Lower lobe of right lung (tissue), 2 donors: ENCODE data around the gene MOCS3. TPM values are rescaled to one million over a fixed set of nuclear protein-coding genes. Genes with fewer than 3 reads are reported as not detected.

Source experiments
- ATAC-seq, 2 donors: fragments of 200-7000 bp; cut with Tn5 transposase; one replicate each; pipeline ENCODE4 v1.9.1; 2020 to 2022; ENCODE audit warnings: mild to moderate bottlenecking in 2 of 2, moderate library complexity in 2 of 2
- DNase-seq: peaks from one replicate; pipeline ENCODE4 v3.0.0-alpha.2; 2020
- H3K27ac ChIP-seq: fragments of 200-600 bp; one replicate; pipeline ENCODE4 v1.8.0; 2022
- H3K27me3 ChIP-seq: fragments of 200-600 bp; one replicate; pipeline ENCODE4 v1.8.0; 2022; ENCODE audit warnings: low read depth
- H3K36me3 ChIP-seq: fragments of 200-600 bp; one replicate; pipeline ENCODE4 v1.8.0; 2022; ENCODE audit warnings: mild to moderate bottlenecking
- H3K4me1 ChIP-seq: fragments of 200-600 bp; one replicate; pipeline ENCODE4 v1.8.0; 2022
- H3K4me3 ChIP-seq: fragments of 200-600 bp; one replicate; pipeline ENCODE4 v1.8.0; 2022; ENCODE audit warnings: mild to moderate bottlenecking
- H3K9me3 ChIP-seq: fragments of 200-600 bp; one replicate; pipeline ENCODE4 v1.8.0; 2022
- intact Hi-C: fragments of 100-400 bp; cut with DNase I; formaldehyde crosslinking; loops from one replicate; pipeline ENCODE4 v1.11.0; 2022
- total RNA-seq: library from RNA; stranded (reverse); fragmentation: NEBNext Ultra II Directional; extraction: Animal tissue kit (Norgen Biotek cat#: 25700); gene quantifications from one replicate; pipeline ENCODE4 v1.2.1, GENCODE V29; 2021
- TF ChIP-seq, protein P1 (sequence below): fragments of 200-600 bp; IDR thresholded peaks from one replicate; pipeline ENCODE4 v1.8.0; 2022; ENCODE audit warnings: antibody characterized with exemption, mild to moderate bottlenecking
- donor health status: DM: no; HTN: yes; CAD: no; lungs with severe emphysema.

The MOCS3 gene
- total RNA-seq, 1 donor from 2014 or later: 4.7 TPM

DNA sequence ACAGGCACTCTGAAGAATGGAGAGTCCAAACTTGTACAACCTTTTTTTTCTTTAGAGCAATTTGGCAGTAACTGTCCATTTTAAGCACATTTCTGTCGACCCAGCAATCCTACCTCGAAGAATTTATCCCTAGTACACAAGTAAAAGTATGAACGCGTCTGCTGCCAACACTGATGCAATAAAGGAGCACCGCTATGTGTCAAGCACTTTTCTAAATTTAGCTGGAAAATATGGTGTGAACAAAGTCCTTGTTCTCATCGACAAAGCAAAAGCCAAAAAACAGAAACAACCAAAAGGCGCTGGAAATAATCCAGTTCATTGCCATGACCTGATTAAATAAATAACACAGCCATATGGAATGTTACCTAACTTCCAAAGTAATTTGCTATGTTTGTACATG lies 1.3 kb upstream of the MOCS3 start:
- Histone ChIP-seq H3K27me3 (no peaks in the 10 kb centered on the region), H3K27ac (peak overlapping the region; percentile 90), H3K4me3 (peak overlapping the region; percentile 93), H3K4me1 (peaks cover 57% of the 10 kb centered on the region), H3K9me3 (no peaks in the 10 kb centered on the region), H3K36me3 (peaks cover 39% of the 10 kb centered on the region)
- ATAC-seq (no peak), DNase-seq (no peak)
- intact Hi-C loops: no loop called here
- TF ChIP-seq, protein P1, sequence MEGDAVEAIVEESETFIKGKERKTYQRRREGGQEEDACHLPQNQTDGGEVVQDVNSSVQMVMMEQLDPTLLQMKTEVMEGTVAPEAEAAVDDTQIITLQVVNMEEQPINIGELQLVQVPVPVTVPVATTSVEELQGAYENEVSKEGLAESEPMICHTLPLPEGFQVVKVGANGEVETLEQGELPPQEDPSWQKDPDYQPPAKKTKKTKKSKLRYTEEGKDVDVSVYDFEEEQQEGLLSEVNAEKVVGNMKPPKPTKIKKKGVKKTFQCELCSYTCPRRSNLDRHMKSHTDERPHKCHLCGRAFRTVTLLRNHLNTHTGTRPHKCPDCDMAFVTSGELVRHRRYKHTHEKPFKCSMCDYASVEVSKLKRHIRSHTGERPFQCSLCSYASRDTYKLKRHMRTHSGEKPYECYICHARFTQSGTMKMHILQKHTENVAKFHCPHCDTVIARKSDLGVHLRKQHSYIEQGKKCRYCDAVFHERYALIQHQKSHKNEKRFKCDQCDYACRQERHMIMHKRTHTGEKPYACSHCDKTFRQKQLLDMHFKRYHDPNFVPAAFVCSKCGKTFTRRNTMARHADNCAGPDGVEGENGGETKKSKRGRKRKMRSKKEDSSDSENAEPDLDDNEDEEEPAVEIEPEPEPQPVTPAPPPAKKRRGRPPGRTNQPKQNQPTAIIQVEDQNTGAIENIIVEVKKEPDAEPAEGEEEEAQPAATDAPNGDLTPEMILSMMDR: no peak

DNA sequence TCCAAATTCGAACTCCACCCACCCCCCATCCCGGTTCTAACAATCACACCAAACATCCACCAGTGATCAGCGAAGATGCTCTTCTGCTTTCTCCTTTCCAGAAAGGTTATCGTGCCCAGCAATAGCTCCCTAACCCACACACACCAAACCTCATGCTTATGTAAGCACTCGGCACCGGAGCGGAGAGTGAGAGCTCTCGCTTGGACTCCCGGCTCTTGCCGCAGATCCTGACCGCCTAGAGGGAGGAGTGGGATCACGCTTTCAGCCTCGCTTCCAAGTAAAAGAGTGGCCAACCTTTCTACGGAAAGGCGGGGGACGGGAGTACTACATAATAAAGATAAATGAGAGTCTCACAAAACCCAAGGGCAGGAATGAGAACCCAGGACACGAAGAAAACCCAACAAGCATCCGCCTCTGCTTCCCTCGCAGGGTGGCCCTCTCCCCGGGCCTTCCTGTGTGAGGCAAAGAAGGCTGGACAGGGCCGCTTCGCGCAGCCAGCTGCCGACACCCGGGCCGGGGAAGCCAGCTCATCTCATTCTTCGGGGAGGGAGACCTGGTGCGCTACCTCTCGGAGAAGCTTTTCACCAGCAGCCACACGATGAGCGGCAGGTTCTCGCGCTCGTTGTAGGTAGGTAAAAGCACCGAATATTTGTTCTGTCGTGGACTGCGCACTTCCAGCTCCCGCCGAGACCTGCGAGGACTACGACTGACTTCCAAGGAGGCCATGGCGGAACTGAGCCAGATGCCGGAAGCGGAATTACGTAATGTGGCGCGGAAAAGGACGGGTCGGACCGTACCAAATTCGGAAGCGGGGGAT lies 612 bp upstream of the MOCS3 start, which contains the start of gene DPM1:
Gene DPM1 (minus strand): TSS at position 735 of the 817 bp plus-strand sequence. CDS start 9 bp downstream, at position 726.
- Histone ChIP-seq H3K4me1 (peaks cover 57% of the 10 kb centered on the region), H3K4me3 (peak within 1 kb of the TSS; percentile 93), H3K36me3 (peaks cover 32% of the 10 kb centered on the region), H3K9me3 (no peaks in the 10 kb centered on the region), H3K27ac (peak within 1 kb of the TSS; percentile 90), H3K27me3 (no peaks in the 10 kb centered on the region)
- DNase-seq (peak; percentile 89), ATAC-seq (peak; percentile 94 to 96)
- intact Hi-C loops: no loop called here
- TF ChIP-seq, protein P1: no peak

DNA sequence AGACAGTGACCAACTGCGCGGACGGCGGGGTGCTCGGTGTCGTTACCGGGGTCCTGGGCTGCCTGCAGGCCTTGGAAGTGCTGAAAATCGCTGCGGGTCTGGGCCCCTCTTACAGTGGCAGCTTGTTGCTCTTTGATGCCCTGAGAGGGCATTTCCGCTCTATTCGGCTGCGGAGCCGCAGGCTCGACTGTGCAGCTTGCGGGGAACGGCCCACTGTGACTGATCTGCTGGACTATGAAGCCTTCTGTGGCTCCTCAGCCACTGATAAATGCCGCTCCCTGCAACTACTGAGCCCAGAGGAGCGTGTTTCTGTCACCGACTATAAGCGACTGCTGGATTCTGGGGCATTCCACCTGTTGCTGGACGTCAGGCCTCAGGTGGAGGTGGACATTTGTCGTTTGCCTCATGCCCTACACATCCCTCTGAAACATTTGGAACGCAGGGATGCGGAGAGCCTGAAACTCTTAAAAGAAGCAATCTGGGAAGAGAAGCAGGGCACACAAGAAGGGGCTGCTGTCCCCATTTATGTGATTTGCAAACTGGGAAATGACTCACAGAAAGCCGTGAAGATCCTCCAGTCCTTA lies 1.0 kb downstream of the MOCS3 start:
- TF ChIP-seq, protein P1: no peak
- intact Hi-C loops: no loop called here
- Histone ChIP-seq H3K4me3 (peak overlapping the region; percentile 93), H3K4me1 (peaks cover 55% of the 10 kb centered on the region), H3K27ac (peak overlapping the region; percentile 90), H3K9me3 (no peaks in the 10 kb centered on the region), H3K36me3 (peaks cover 15% of the 10 kb centered on the region), H3K27me3 (no peaks in the 10 kb centered on the region)
- ATAC-seq (no peak), DNase-seq (peak; percentile 45)

DNA sequence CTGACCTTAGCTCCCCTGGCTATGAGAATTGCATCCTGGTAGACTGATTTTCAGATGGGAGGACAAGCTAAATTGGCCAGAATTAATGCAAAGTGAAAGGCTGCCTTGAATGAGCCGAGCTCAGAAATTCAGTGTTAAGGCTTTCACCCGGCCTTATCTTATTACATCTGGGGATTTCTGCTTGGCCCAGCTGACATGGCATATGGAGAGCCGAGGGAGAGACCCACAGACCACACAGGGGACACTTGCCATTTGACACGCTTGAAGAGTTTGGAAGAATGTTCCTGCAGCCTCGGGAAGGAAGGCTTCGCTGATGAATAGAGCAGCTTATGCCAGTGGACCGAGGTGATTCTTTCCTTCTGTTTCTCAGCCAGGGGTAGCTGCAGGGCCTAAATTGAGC lies 9.0 kb downstream of the MOCS3 start:
- intact Hi-C loops: no loop called here
- no peaks in the 10 kb centered on the region for H3K4me1 ChIP-seq
- no peaks in the 10 kb centered on the region for H3K36me3 ChIP-seq
- ATAC-seq (no peak), DNase-seq (no peak)
- TF ChIP-seq, protein P1: no peak
- H3K9me3 ChIP-seq: no peaks in the 10 kb centered on the region
- no peaks in the 10 kb centered on the region for H3K27me3 ChIP-seq
- no peak overlapping the region for H3K4me3 ChIP-seq
- H3K27ac ChIP-seq: no peak overlapping the region

DNA sequence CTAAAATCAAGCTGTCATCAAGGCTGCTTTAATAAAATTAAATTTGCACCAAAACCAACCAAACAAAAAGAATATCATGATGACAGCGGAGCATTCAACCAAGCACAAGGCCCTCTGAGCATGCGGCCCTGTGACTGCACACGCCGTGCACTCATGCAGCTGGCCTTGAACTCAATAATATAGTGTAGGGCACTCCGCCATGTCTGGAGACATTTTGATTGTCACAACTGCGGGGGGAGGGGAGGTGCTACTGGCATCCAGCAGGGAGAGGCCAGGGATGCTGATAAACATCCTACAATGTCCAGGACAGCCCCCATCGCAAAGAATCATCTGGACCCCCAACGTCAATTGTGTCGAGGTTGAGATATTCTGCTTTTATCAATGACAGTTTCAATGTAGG lies 9.7 kb downstream of the MOCS3 start:
- Histone ChIP-seq H3K36me3 (no peaks in the 10 kb centered on the region), H3K27me3 (no peaks in the 10 kb centered on the region), H3K4me1 (no peaks in the 10 kb centered on the region), H3K9me3 (no peaks in the 10 kb centered on the region), H3K4me3 (no peak overlapping the region), H3K27ac (no peak overlapping the region)
- TF ChIP-seq, protein P1: no peak
- DNase-seq (no peak), ATAC-seq (no peak)
- intact Hi-C loops: no loop called here
